Hepatocyte (in vitro differentiated cells): ENCODE measurements around the gene PDE4B. TPM values are rescaled to one million over a fixed set of nuclear protein-coding genes. Genes with fewer than 3 reads are reported as not detected.

Source experiments
- DNase-seq: peaks from one replicate; pipeline ENCODE4 v3.0.0-alpha.2; 2016; ENCODE audit warnings: low spot score
- H2AFZ ChIP-seq: fragments of 200-600 bp; sonication (generic); 2 replicates; pipeline ENCODE4 v1.6.0; 2016; ENCODE audit warnings: antibody characterized with exemption, mild to moderate bottlenecking
- H3K27ac ChIP-seq: fragments of 200-600 bp; sonication (generic); 2 replicates; pipeline ENCODE4 v1.5.1; 2016; ENCODE audit warnings: mild to moderate bottlenecking
- H3K27me3 ChIP-seq: fragments of 200-600 bp; sonication (generic); 2 replicates; pipeline ENCODE4 v1.6.1; 2016
- H3K36me3 ChIP-seq: fragments of 200-600 bp; sonication (generic); replicated peaks from 2 replicates; pipeline ENCODE4 v1.5.1; 2016; ENCODE audit warnings: low read depth; ENCODE audit not compliant: insufficient read depth
- H3K4me1 ChIP-seq: fragments of 200-600 bp; sonication (generic); 2 replicates; pipeline ENCODE4 v1.5.1; 2016; ENCODE audit warnings: mild to moderate bottlenecking, moderate library complexity; ENCODE audit not compliant: insufficient read depth
- H3K4me2 ChIP-seq: fragments of 200-600 bp; sonication (generic); 2 replicates; pipeline ENCODE4 v1.6.0; 2016
- H3K4me3 ChIP-seq: fragments of 200-600 bp; sonication (generic); 2 replicates; pipeline ENCODE4 v1.5.1; 2016; ENCODE audit warnings: mild to moderate bottlenecking
- H3K79me2 ChIP-seq: fragments of 200-600 bp; sonication (generic); 2 replicates; pipeline ENCODE4 v1.6.0; 2017; ENCODE audit warnings: mild to moderate bottlenecking
- H3K9me2 ChIP-seq: fragments of 200-600 bp; sonication (generic); replicated peaks from 2 replicates; pipeline ENCODE4 v1.6.0; 2017; ENCODE audit warnings: mild to moderate bottlenecking; ENCODE audit not compliant: insufficient read depth
- H3K9me3 ChIP-seq: fragments of 200-600 bp; sonication (generic); 2 replicates; pipeline ENCODE4 v1.5.1; 2016; ENCODE audit warnings: low read depth, mild to moderate bottlenecking
- H4K20me1 ChIP-seq: fragments of 200-600 bp; sonication (generic); 2 replicates; pipeline ENCODE4 v1.6.0; 2016; ENCODE audit warnings: mild to moderate bottlenecking; ENCODE audit not compliant: insufficient read depth, poor library complexity, severe bottlenecking
- EZH2 ChIP-seq: fragments of 200-600 bp; sonication (generic); IDR thresholded peaks from 2 replicates; pipeline ENCODE4 v1.6.1; 2016; ENCODE audit warnings: antibody characterized with exemption, mild to moderate bottlenecking, borderline replicate concordance
- EZH2phosphoT487 ChIP-seq: fragments of 200-600 bp; sonication (generic); IDR thresholded peaks from one replicate; pipeline ENCODE4 v1.6.1; 2018; ENCODE audit warnings: antibody characterized with exemption, mild to moderate bottlenecking, low read depth, moderate library complexity; ENCODE audit not compliant: unreplicated experiment, severe bottlenecking
- WGBS: methylation state at CpG from one replicate; pipeline ENCODE4 v1.1.6; 2016; ENCODE audit warnings: low lambda C conversion rate; ENCODE audit errors: missing lambda C conversion rate; 5-methylcytosine and 5-hydroxymethylcytosine counted together
- polyA plus RNA-seq: library from polyadenylated mRNA; unstranded; fragments of >200 nt; fragmentation: Nextera tagmentation; extraction: Ambion mirVana; gene quantifications from 2 replicates; pipeline ENCODE4 v1.2.1, GENCODE V29; 2016
- total RNA-seq: library from RNA; depleted of rRNA; stranded (reverse); fragments of >200 nt; gene quantifications from 2 replicates; pipeline ENCODE4 v1.2.3, GENCODE V29; 2014
- TF ChIP-seq, protein P1 (sequence below): fragments of 200-600 bp; sonication (generic); IDR thresholded peaks from 2 replicates; pipeline ENCODE4 v1.5.1; 2016; ENCODE audit warnings: antibody characterized with exemption, mild to moderate bottlenecking; ENCODE audit not compliant: poor library complexity

The PDE4B gene
- total and polyA plus RNA-seq, 2 experiments from 2014 or later, result 1.8 to 3.4 TPM

DNA sequence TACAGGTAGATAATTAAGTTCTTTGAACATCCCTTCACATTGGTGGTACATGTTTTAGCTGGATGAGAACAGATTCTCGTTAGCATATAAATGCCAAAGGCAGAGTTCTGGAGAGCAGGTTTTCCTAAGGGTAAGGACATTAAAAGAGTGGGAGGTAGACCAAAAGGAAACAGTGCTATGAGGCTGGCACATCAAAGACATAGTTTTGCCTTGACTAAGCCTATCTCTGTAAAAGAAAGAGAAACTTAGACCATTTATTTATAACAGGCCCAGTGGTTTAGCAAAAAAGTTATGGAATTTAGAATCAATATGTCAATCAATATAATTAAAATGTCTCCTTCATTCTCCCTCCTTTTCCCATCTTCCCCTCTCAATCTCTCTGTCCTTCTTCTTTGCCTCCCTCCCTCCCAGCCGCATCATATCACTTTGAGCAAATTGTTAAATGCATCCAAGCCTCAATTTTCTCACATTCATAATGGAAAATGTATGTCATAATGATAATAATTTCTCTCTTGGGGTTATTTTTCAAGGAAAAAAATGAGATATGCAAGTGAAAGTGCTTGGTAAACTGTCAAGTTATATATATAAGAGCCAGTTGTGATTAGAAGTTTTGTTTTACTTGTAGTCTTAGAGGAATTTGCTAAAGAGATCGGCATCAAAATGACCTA, 531.4 kb downstream of the PDE4B start:
- 78% methylated on average over 3 of the region's 3 CpGs for WGBS
- Histone ChIP-seq H3K27ac (no peak overlapping the region), H3K36me3 (no peaks in the 10 kb centered on the region), H3K9me3 (no peaks in the 10 kb centered on the region), H3K27me3 (no peaks in the 10 kb centered on the region), H3K9me2 (no peaks in the 10 kb centered on the region), H4K20me1 (no peaks in the 10 kb centered on the region), H3K79me2 (no peaks in the 10 kb centered on the region), H3K4me2 (no peak overlapping the region), H3K4me3 (no peak overlapping the region), H2AFZ (no peak overlapping the region), H3K4me1 (no peaks in the 10 kb centered on the region)
- TF ChIP-seq, protein P1, sequence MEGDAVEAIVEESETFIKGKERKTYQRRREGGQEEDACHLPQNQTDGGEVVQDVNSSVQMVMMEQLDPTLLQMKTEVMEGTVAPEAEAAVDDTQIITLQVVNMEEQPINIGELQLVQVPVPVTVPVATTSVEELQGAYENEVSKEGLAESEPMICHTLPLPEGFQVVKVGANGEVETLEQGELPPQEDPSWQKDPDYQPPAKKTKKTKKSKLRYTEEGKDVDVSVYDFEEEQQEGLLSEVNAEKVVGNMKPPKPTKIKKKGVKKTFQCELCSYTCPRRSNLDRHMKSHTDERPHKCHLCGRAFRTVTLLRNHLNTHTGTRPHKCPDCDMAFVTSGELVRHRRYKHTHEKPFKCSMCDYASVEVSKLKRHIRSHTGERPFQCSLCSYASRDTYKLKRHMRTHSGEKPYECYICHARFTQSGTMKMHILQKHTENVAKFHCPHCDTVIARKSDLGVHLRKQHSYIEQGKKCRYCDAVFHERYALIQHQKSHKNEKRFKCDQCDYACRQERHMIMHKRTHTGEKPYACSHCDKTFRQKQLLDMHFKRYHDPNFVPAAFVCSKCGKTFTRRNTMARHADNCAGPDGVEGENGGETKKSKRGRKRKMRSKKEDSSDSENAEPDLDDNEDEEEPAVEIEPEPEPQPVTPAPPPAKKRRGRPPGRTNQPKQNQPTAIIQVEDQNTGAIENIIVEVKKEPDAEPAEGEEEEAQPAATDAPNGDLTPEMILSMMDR, result no peak
- TF ChIP-seq EZH2phosphoT487 (no peak), EZH2 (no peak)
- no peak for DNase-seq

GRCh38 chr1:66325594-66326380, 533.1 kb downstream of the PDE4B start:
- Histone ChIP-seq H2AFZ (no peak overlapping the region), H3K27me3 (no peaks in the 10 kb centered on the region), H3K27ac (no peak overlapping the region), H3K4me3 (no peak overlapping the region), H3K4me2 (no peak overlapping the region), H3K4me1 (no peaks in the 10 kb centered on the region), H4K20me1 (no peaks in the 10 kb centered on the region), H3K79me2 (no peaks in the 10 kb centered on the region), H3K9me3 (no peaks in the 10 kb centered on the region), H3K9me2 (no peaks in the 10 kb centered on the region), H3K36me3 (no peaks in the 10 kb centered on the region)
- TF ChIP-seq, protein P1, result no peak
- no peak for TF ChIP-seq EZH2
- no peak for TF ChIP-seq EZH2phosphoT487
- WGBS, result 97% methylated on average over 5 of the region's 5 CpGs
- DNase-seq, result no peak

- H3K27ac ChIP-seq, result no peak overlapping the region
- H3K36me3 ChIP-seq, result no peaks in the 10 kb centered on the region
- H2AFZ ChIP-seq, result no peak overlapping the region
- H3K4me1 ChIP-seq, result no peaks in the 10 kb centered on the region
- H3K9me2 ChIP-seq, result no peaks in the 10 kb centered on the region
- H3K4me2 ChIP-seq, result no peak overlapping the region
- no peaks in the 10 kb centered on the region for H3K9me3 ChIP-seq
- DNase-seq, result no peak
- H3K4me3 ChIP-seq, result no peak overlapping the region
- TF ChIP-seq, protein P1, result no peak
- TF ChIP-seq EZH2phosphoT487 (no peak), EZH2 (no peak)
- H3K27me3 ChIP-seq, result no peaks in the 10 kb centered on the region
- no peaks in the 10 kb centered on the region for H3K79me2 ChIP-seq
- H4K20me1 ChIP-seq, result no peaks in the 10 kb centered on the region
These were observed 534.2 kb downstream of the PDE4B start for GRCh38 chr1:66326867-66327266.
